ENCODE data around the gene SLC30A7.
"Not testable (repeated sequence)": the region's sequence is repeated elsewhere in the genome, so short reads cannot be mapped to it uniquely, and the experiment has no call there.

Gene SLC30A7

GRCh38 chr1:100936194-100936967, 40.5 kb downstream of the SLC30A7 start:
- no peak for DNase-seq (ENCODE audit: low read depth)

GRCh38 chr1:100941098-100941527, 45.2 kb downstream of the SLC30A7 start:
- DNase-seq (ENCODE audit: low read depth), result no peak

- DNase-seq (ENCODE audit: low read depth), result no peak
These were observed 45.8 kb downstream of the SLC30A7 start for GRCh38 chr1:100941580-100942216.

DNA sequence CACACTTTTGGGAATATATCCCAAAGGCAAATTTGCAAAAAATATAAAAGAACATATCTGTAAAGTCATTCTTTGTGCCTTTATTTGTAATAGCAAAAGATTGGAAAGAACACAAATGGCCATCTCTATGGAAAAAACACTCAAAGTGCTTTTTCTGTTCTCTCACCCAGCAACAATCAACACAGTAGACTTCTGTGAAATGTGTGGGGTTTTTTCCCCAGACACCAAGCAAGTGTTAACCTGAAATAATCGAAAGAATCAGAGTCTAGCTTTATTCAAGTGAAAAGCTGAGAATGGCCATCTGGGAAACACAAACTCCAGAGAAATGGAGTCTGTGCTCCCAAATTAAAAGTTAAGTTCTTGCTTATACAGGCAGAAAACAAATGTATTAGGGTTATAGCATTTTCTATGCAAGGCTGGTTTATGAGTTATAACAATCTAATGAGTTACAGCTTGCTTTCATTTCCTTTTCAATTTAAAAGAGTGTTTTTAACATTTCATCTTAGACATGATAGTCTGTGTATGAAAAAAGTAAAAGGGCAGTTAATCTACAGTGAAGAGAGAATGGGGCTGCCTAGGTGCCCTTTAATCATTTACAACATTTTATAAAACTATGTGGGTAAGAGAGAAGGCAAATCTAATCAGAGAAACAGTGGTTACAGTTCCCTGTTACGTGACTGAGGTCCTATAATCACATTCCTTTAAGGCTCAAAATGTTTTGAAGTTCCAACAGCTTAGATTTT, 46.6 kb downstream of the SLC30A7 start:
- no peak for DNase-seq (ENCODE audit: low read depth)

GRCh38 chr1:100943533-100943932, 47.6 kb downstream of the SLC30A7 start:
- no peak for DNase-seq (ENCODE audit: low read depth)

- DNase-seq (ENCODE audit: low read depth), result not testable (repeated sequence)
These were observed 50.2 kb downstream of the SLC30A7 start for GRCh38 chr1:100946064-100946463.

GRCh38 chr1:100947816-100948215, 51.9 kb downstream of the SLC30A7 start:
- DNase-seq (ENCODE audit: low read depth), result not testable (repeated sequence)

DNA sequence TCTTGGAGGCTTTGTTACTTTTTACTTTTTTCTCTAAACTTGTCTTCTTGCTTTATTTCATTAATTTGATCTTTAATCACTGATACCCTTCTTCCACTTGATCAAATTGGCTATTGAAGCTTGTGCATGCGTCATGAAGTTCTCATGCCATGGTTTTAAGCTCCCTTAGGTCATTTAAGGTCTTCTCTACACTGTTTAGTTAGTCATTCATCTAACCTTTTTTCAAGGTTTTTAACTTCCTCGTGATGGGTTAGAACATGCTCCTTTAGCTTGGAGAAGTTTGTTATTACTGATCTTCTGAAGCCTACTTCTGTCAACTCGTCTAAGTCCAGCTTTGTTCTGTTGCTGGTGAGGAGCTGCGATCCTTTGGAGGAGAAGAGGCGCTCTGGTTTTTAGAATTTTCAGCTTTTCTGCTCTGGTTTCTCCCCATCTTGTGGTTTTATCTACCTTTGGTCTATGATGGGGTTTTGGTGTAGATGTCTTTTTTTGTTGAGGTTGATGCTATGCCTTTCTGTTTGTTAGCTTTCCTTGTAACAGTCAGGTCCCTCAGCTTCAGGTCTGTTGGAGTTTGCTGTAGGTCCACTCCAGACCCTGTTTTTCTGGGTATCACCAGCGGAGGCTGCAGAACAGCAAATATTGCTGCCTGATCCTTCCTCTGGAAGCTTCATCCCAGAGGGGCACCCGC, 53.0 kb downstream of the SLC30A7 start:
- DNase-seq (ENCODE audit: low read depth), result not testable (repeated sequence)

- DNase-seq (ENCODE audit: low read depth), result peak; percentile 7
These were observed 53.7 kb downstream of the SLC30A7 start for GRCh38 chr1:100949515-100950158.

- DNase-seq (ENCODE audit: low read depth), result no peak
These were observed 54.4 kb downstream of the SLC30A7 start for GRCh38 chr1:100950337-100950736.

- peak; percentile 44 for DNase-seq (ENCODE audit: low read depth)
These were observed 54.9 kb downstream of the SLC30A7 start for GRCh38 chr1:100950781-100951180.

DNA sequence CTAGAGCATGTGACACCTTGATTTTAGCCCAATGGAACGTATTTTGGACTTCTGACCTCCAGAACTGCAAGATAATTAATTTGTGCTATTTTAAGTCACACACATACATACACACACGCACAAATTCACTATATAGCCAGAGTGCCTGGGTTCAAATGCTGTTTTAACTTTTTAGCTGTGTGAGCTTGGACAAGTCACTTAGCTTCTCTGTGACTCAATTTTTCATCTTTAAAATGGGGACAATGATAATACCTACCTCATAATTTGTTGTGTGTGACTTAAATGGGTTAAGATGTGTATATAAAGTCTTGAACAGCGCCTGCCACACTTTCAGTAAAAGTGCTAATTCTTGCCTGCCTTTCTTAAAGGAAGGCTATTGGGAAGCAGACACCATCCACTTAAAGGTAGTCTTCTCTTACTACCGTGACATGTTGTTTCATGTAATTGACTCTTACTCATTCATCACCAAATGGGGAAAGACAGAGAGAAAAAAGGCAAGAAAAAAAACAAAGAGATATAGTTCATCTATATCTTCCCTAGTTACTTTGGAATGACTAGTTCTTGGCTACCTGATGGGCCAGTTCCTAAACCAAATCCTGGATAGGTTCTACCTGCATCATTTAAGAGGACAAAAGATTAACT, 56.3 kb downstream of the SLC30A7 start:
- DNase-seq (ENCODE audit: low read depth), result no peak

DNA sequence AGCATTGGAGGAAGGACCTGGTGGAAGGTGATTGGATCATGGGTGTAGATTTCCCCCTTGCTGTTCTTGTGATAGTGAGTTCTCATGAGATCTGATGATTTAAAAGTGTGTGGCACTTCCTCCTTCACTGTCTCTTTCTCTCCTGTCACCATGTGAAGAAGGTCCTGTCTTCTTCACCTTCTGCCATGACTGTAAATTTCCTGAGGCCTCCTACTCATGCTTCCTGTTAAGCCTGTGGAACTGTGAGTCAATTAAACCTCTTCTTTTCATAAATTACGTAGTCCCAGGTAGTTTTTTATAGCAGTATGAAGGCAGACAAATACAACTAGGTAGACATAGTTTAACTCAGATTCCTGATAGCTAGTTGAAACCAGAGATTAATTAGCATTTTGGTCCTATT, 57.1 kb downstream of the SLC30A7 start:
- DNase-seq (ENCODE audit: low read depth), result not testable (repeated sequence)

DNA sequence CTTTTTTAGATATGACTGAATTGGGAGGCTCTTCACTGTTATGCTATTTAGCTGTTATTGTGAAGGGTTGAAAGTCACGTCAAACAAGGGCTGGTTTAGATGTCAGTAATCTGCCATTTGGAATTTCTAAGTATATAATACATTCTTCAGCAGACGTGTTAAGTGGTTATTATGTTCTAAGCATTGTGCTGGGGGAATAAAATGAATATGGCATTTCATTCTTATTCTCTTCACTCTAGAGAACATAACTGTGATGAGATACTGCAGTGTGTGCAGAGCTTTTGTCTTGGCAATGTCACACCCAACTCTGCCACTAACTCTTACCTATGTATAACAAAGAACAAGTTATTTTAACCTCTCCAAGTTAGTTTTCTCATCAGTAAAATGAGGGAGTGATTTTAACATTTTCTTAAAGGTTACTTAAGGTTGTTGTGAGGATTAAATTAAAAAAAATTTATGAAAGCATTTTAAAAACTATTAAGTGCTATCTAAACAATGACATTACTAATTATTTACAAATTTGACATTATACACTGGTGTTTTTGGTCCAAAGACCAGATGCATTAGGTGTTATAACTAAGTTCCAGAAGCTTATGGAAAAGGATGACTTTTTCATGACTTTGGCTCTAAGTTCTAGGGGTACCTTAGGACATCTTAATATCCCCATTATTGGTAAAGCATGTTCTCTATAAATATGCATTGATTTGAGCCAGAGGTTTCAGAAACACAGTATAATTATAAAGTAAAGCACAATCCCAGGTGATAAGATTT, 58.3 kb downstream of the SLC30A7 start:
- DNase-seq (ENCODE audit: low read depth), result no peak

- peak; percentile 89 for DNase-seq (ENCODE audit: low read depth)
These were observed 59.4 kb downstream of the SLC30A7 start for GRCh38 chr1:100955322-100955721.

DNA sequence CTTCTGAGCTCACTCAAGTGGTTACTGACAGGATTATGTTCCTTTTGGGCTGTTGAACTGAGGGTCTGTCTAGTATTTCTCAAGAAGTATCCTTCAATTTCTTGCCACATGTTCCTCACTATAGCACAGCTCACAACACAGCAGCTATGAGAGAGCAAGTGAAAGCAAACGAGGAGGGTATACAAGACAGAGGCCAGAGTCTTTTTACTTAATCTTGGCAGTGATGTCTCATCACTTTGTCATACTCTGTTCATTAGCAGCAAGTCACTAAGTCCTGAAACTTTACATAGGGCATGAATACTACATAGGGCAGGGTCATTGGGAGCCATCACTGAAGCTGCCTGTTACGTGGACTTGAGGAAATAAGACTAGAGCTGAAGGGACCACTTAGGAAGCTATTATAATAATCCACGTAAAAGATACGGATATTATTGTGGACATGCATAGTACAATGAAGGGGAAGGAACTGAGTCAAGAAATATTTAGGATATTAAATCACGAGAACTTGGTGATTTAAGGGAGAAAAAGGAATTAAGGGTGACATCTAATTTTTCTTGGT, 63.7 kb downstream of the SLC30A7 start:
- peak; percentile 12 for DNase-seq (ENCODE audit: low read depth)

DNA sequence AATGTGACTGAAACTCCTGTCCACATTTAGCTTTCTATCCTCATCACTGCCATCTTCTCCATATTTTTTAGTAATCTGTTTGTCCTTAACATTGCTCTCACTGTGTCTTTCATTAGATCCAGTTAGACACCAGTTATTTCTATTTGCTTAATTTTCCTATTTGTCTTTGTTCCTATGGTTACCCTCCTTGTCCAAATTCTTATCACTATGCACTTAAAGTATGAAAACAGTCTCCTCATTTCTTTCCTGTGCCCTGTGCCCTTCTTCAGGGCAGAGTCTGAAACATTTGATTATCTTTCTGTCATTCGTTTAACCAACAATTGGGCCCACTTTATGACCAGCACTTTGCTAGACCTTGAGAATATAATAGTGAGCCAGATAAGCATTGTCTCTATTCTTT, 64.2 kb downstream of the SLC30A7 start:
- DNase-seq (ENCODE audit: low read depth), result no peak

DNA sequence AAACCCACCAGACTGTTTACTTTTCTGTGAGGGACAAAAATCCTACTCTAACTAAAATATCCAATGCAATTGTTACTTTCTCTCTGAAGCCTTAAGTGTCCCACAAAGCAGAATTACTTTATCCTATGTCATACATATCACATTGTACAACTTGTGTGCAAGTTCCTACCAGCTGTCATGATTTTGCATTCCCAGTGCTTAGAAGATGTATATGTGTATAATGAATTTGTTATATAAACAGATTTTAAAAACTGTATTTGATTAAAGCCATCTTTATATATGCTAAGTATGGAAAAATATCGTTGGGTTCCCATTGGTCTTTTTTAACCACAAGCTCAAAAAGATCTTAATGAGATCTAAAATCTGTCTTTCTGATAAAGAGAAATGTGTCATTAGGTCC, 72.7 kb downstream of the SLC30A7 start:
- DNase-seq (ENCODE audit: low read depth), result no peak

DNA sequence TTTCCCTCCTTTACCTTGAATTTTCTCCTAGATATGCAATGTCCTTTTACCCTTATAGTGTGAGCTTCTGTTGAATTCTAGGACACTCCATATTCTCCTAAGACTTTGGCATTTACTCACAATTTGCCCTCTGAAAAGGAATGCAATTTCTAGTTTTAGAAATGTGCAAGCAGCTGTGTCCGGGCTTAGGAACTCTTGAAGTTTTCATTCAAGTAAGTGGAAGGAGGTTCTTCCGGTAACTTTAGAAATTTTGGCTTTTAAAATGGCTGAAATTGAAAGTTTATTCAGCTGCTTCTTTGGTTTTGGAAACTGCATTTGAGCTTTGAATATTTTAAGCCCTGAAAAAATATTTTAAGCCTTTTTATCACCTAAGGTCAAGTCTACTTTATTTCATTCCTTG, 73.4 kb downstream of the SLC30A7 start:
- DNase-seq (ENCODE audit: low read depth), result no peak

- DNase-seq (ENCODE audit: low read depth), result no peak
These were observed 75.1 kb downstream of the SLC30A7 start for GRCh38 chr1:100971021-100971420.
